Natural killer cell (primary cell): ENCODE measurements around the gene NF1. TPM values are rescaled to one million over a fixed set of nuclear protein-coding genes. Genes with fewer than 3 reads are reported as not detected.
A peak's percentile ranks its signal among the peaks of the same experiment; 100 is the strongest.
"Not testable (repeated sequence)": the region's sequence is repeated elsewhere in the genome, so short reads cannot be mapped to it uniquely, and the experiment has no call there.

Experiments used
- ATAC-seq, 3 donors: fragments of 150-1000 bp in 2 of 3; fragments of 200-7000 bp in 1 of 3; cut with Tn5 transposase; 1 replicate in 1 of 3; 2 replicates in 2 of 3; pipeline ENCODE4 v1.10.0; 2021; ENCODE audit warnings: mild to moderate bottlenecking in 2 of 3, moderate library complexity in 2 of 3
- DNase-seq, 2 donors: peaks; one replicate each; pipeline versions ENCODE4 v3.0.0 to v3.0.0-alpha.2; 2013 to 2021; ENCODE audit warnings: mixed read lengths in 1 of 2
- H3K27ac ChIP-seq: one replicate; pipeline ENCODE4 v1.5.1; 2013; ENCODE audit warnings: mild to moderate bottlenecking, low read length
- H3K27me3 ChIP-seq: one replicate; pipeline ENCODE4 v1.6.1; 2013; ENCODE audit warnings: low read length; ENCODE audit not compliant: control insufficient read depth, insufficient read depth
- H3K36me3 ChIP-seq: one replicate; pipeline ENCODE4 v1.6.1; 2013; ENCODE audit warnings: low read length; ENCODE audit not compliant: control insufficient read depth, insufficient read depth
- H3K4me1 ChIP-seq: one replicate; pipeline ENCODE4 v1.6.1; 2013; ENCODE audit warnings: low read length; ENCODE audit not compliant: control insufficient read depth, insufficient read depth
- H3K4me3 ChIP-seq: one replicate; pipeline ENCODE4 v1.5.1; 2013; ENCODE audit warnings: low read length
- H3K9me3 ChIP-seq: one replicate; pipeline ENCODE4 v1.6.1; 2013; ENCODE audit warnings: low read length; ENCODE audit not compliant: control insufficient read depth, insufficient read depth
- H3K27ac Mint-ChIP-seq, 2 donors: one replicate each; pipeline ENCODE4 v1.8.0; 2022; ENCODE audit warnings: mild to moderate bottlenecking in 2 of 2, mixed read lengths in 2 of 2, moderate library complexity in 1 of 2
- H3K27me3 Mint-ChIP-seq, 2 donors: one replicate each; pipeline ENCODE4 v1.8.0; 2022; ENCODE audit warnings: low read depth in 2 of 2, mixed read lengths in 2 of 2
- H3K36me3 Mint-ChIP-seq: one replicate; pipeline ENCODE4 v1.8.0; 2022; ENCODE audit warnings: mixed read lengths
- H3K4me1 Mint-ChIP-seq, 2 donors: one replicate each; pipeline ENCODE4 v1.8.0; 2022; ENCODE audit warnings: mixed read lengths in 2 of 2
- H3K4me3 Mint-ChIP-seq: one replicate; pipeline ENCODE4 v1.8.0; 2022; ENCODE audit warnings: mild to moderate bottlenecking, moderate library complexity, mixed read lengths
- H3K9me3 Mint-ChIP-seq, 2 donors: one replicate each; pipeline ENCODE4 v1.8.0; 2022; ENCODE audit warnings: mixed read lengths in 2 of 2
- WGBS: methylation state at CpG from one replicate; pipeline ENCODE4 v1.1.7; 2013; ENCODE audit warnings: missing lambda C conversion rate; ENCODE audit not compliant: insufficient coverage; 5-methylcytosine and 5-hydroxymethylcytosine counted together
- intact Hi-C: fragments of 100-400 bp; cut with micrococcal nuclease; formaldehyde crosslinking; loops from one replicate; pipeline ENCODE4 v1.14.2; 2022
- total RNA-seq, 4 donors: library from RNA; stranded (reverse); fragments of 120-200 nt in 1 of 4; gene quantifications; one replicate each; pipeline versions ENCODE4 v1.2.3 to v1.2.4, GENCODE V29; 2013 to 2022
- TF ChIP-seq, protein P1 (sequence below): fragments of 200-600 bp; IDR thresholded peaks from one replicate; pipeline ENCODE4 v1.8.0; 2022; ENCODE audit warnings: antibody characterized with exemption

NF1 gene, protein sequence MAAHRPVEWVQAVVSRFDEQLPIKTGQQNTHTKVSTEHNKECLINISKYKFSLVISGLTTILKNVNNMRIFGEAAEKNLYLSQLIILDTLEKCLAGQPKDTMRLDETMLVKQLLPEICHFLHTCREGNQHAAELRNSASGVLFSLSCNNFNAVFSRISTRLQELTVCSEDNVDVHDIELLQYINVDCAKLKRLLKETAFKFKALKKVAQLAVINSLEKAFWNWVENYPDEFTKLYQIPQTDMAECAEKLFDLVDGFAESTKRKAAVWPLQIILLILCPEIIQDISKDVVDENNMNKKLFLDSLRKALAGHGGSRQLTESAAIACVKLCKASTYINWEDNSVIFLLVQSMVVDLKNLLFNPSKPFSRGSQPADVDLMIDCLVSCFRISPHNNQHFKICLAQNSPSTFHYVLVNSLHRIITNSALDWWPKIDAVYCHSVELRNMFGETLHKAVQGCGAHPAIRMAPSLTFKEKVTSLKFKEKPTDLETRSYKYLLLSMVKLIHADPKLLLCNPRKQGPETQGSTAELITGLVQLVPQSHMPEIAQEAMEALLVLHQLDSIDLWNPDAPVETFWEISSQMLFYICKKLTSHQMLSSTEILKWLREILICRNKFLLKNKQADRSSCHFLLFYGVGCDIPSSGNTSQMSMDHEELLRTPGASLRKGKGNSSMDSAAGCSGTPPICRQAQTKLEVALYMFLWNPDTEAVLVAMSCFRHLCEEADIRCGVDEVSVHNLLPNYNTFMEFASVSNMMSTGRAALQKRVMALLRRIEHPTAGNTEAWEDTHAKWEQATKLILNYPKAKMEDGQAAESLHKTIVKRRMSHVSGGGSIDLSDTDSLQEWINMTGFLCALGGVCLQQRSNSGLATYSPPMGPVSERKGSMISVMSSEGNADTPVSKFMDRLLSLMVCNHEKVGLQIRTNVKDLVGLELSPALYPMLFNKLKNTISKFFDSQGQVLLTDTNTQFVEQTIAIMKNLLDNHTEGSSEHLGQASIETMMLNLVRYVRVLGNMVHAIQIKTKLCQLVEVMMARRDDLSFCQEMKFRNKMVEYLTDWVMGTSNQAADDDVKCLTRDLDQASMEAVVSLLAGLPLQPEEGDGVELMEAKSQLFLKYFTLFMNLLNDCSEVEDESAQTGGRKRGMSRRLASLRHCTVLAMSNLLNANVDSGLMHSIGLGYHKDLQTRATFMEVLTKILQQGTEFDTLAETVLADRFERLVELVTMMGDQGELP (N-terminal part only)
- 10 to 100 TPM; 30.3 to 40.7 (median 38.8) TPM for total RNA-seq
- total RNA-seq (2013), result 46.4 TPM

DNA sequence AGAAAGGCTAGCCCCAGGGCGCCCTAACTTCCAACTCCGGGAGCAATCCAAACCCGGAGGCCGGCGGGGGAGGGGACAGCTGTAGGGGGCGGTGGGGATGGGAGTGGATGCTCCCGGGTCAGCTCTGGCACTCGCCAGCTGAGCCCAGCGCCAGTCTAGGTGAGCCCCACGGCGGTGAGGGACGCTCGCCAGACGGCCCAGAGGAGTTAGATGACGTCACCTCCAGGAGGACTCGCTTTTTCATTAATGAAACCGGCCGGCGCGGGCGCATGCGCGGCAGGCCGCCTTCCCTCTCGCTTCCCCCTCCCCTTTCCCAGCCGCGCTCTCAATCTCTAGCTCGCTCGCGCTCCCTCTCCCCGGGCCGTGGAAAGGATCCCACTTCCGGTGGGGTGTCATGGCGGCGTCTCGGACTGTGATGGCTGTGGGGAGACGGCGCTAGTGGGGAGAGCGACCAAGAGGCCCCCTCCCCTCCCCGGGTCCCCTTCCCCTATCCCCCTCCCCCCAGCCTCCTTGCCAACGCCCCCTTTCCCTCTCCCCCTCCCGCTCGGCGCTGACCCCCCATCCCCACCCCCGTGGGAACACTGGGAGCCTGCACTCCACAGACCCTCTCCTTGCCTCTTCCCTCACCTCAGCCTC is at the start of gene NF1:
Gene NF1, plus strand, starts transcription at position 378 of the 636 bp plus-strand sequence. CDS start 333 bp downstream, outside the sequence.
- ATAC-seq, result peak; percentile 82 to 89 (median 86)
- no peaks in the 10 kb centered on the region for H3K36me3 ChIP-seq
- Mint-ChIP-seq H3K27ac (peak within 1 kb of the TSS; percentile 90 to 98), H3K36me3 (no peaks in the 10 kb centered on the region), H3K4me3 (peak within 1 kb of the TSS; percentile 98), H3K4me1 (peaks cover 12 to 13% of the 10 kb centered on the region in 2 donors), H3K9me3 (no peaks in the 10 kb centered on the region), H3K27me3 (no peaks in the 10 kb centered on the region)
- TF ChIP-seq, protein P1, sequence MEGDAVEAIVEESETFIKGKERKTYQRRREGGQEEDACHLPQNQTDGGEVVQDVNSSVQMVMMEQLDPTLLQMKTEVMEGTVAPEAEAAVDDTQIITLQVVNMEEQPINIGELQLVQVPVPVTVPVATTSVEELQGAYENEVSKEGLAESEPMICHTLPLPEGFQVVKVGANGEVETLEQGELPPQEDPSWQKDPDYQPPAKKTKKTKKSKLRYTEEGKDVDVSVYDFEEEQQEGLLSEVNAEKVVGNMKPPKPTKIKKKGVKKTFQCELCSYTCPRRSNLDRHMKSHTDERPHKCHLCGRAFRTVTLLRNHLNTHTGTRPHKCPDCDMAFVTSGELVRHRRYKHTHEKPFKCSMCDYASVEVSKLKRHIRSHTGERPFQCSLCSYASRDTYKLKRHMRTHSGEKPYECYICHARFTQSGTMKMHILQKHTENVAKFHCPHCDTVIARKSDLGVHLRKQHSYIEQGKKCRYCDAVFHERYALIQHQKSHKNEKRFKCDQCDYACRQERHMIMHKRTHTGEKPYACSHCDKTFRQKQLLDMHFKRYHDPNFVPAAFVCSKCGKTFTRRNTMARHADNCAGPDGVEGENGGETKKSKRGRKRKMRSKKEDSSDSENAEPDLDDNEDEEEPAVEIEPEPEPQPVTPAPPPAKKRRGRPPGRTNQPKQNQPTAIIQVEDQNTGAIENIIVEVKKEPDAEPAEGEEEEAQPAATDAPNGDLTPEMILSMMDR, result no peak
- H3K27ac ChIP-seq, result peak within 1 kb of the TSS; percentile 76
- peak within 1 kb of the TSS; percentile 77 for H3K4me3 ChIP-seq
- DNase-seq, result peak; percentile 85 to 93
- intact Hi-C loops, result no loop called here
- no peaks in the 10 kb centered on the region for H3K9me3 ChIP-seq
- no peaks in the 10 kb centered on the region for H3K27me3 ChIP-seq
- under 1% methylated on average over 32 of the region's 45 CpGs for WGBS
- peaks cover 15% of the 10 kb centered on the region for H3K4me1 ChIP-seq

DNA sequence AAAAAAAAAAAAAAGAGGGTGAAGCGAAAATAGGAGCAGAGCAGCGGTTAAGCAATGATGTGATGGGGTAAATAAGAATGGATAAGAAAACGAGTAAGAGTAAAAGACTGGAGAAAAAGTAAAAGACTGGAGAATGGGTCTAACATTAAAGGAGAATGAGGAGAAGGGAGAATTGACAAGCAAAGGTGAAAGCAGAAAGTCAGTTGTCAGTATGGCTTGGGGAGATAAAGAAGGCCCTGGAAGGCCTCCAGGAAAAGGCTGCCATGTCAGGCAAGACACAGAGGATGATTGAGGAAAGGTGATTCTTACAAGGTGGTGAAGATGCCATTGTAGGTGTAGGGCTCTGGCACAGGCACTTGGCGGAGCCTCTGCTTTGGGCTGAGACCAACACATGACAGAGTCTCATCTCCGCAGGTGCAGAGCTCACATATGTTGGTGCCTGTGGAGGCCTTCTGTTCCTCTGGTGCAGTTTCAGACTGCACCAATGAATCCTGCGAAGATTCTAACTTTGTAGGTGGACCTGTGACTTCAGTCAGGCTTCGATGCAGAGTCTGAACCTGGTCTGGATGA is 47.8 kb upstream of the NF1 start:
- H3K36me3 Mint-ChIP-seq, H3K4me3 Mint-ChIP-seq, DNase-seq, H3K27ac ChIP-seq, ATAC-seq, H3K4me3 ChIP-seq, H3K27me3 Mint-ChIP-seq, H3K36me3 ChIP-seq, H3K9me3 Mint-ChIP-seq, H3K9me3 ChIP-seq, intact Hi-C loops, H3K27me3 ChIP-seq, H3K27ac Mint-ChIP-seq: not testable (repeated sequence)
- 90% methylated on average over 2 of the region's 7 CpGs for WGBS
- H3K4me1 Mint-ChIP-seq, result peaks cover 9 to 10% of the 10 kb centered on the region in 2 donors
- peaks cover 10% of the 10 kb centered on the region for H3K4me1 ChIP-seq

DNA sequence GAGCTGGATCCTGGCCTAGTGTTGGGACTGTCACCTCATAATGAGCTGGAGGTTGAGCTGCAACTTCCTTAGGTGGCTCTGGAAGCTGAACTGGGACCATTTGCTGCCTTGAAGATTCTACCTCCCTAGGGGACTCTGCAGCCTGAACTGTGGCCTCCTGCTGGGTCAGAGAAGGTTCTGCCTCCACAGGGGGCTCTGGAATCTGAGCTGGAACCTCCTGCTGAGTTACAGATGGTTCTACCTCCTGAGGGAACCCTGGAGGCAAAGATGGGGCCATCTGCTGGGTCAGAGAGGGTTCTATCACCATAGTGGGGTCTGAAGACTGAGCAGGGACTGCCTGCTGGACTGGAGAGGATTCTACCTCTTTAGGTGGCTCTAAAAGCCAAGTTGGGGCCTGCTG is 46.6 kb upstream of the NF1 start:
- Histone ChIP-seq H3K4me1 (peaks cover 22% of the 10 kb centered on the region), H3K36me3 (no peaks in the 10 kb centered on the region), H3K9me3 (no peaks in the 10 kb centered on the region), H3K27me3 (no peaks in the 10 kb centered on the region), H3K4me3 (no peak overlapping the region), H3K27ac (no peak overlapping the region)
- ATAC-seq, result no peak
- Mint-ChIP-seq H3K4me1 (peaks cover 21 to 22% of the 10 kb centered on the region in 2 donors), H3K36me3 (no peaks in the 10 kb centered on the region), H3K4me3 (no peak overlapping the region), H3K27ac (no peak overlapping the region), H3K9me3 (no peaks in the 10 kb centered on the region), H3K27me3 (no peaks in the 10 kb centered on the region)
- no peak for DNase-seq
- TF ChIP-seq, protein P1, result no peak
- intact Hi-C loops, result no loop called here
